GM18498 (cell line): ENCODE measurements around the gene MRFAP1.

Source experiments
- ATAC-seq: cut with Tn5 transposase; IDR thresholded peaks from one replicate; pipeline ENCODE4 v1.9.1; 2021; ENCODE audit warnings: mild to moderate bottlenecking, moderate library complexity; ENCODE audit not compliant: unreplicated experiment

The MRFAP1 gene

GRCh38 chr4:6689506-6689960, 49.0 kb downstream of the MRFAP1 start:
- ATAC-seq, result no peak
